Upper lobe of left lung (tissue), 4 donors: ENCODE measurements around the gene DSCAM.

Experiments used
- CTCF ChIP-seq, 6 experiments: fragments of 450-650 bp in 4 of 6; fragments of 200-600 bp in 2 of 6; sonication (generic) in 2 of 6; IDR thresholded peaks; one replicate each; pipeline ENCODE4 v1.5.1; 2016 to 2019; ENCODE audit warnings: antibody characterized with exemption in 6 of 6
- EP300 ChIP-seq, 4 donors: sonication (generic); formaldehyde crosslinking; IDR thresholded peaks; one replicate each; pipeline ENCODE4 v1.5.1; 2017; ENCODE audit warnings: antibody characterized with exemption in 4 of 4, control low read depth in 2 of 4
- POLR2A ChIP-seq, 4 donors: fragments of 450-650 bp; IDR thresholded peaks; one replicate each; pipeline ENCODE4 v1.5.1; 2016 to 2017; ENCODE audit warnings: antibody characterized with exemption in 4 of 4, mild to moderate bottlenecking in 2 of 4
- POLR2AphosphoS5 ChIP-seq, 2 donors: sonication (generic); formaldehyde crosslinking; IDR thresholded peaks; one replicate each; pipeline ENCODE4 v1.5.1; 2017; ENCODE audit warnings: antibody characterized with exemption in 2 of 2

- TF ChIP-seq CTCF (IDR thresholded peaks at IDR 0.05) (no peak), POLR2AphosphoS5 (IDR thresholded peaks at IDR 0.05) (no peak), EP300 (IDR thresholded peaks at IDR 0.05) (no peak), POLR2A (IDR thresholded peaks at IDR 0.05) (no peak)
These were observed 547.5 kb downstream of the DSCAM start for GRCh38 chr21:40299451-40299850.
